COLO829 (cell line): ENCODE results near the gene MCEE.
"Not testable (repeated sequence)": the region's sequence is repeated elsewhere in the genome, so short reads cannot be mapped to it uniquely, and the experiment has no call there.

Experiments used
- DNase-seq: peaks from one replicate; pipeline ENCODE4 v3.0.0; 2012; ENCODE audit warnings: low spot score

The MCEE gene

GRCh38 chr2:71126957-71127356, 3.1 kb downstream of the MCEE start:
- no peak for DNase-seq

DNA sequence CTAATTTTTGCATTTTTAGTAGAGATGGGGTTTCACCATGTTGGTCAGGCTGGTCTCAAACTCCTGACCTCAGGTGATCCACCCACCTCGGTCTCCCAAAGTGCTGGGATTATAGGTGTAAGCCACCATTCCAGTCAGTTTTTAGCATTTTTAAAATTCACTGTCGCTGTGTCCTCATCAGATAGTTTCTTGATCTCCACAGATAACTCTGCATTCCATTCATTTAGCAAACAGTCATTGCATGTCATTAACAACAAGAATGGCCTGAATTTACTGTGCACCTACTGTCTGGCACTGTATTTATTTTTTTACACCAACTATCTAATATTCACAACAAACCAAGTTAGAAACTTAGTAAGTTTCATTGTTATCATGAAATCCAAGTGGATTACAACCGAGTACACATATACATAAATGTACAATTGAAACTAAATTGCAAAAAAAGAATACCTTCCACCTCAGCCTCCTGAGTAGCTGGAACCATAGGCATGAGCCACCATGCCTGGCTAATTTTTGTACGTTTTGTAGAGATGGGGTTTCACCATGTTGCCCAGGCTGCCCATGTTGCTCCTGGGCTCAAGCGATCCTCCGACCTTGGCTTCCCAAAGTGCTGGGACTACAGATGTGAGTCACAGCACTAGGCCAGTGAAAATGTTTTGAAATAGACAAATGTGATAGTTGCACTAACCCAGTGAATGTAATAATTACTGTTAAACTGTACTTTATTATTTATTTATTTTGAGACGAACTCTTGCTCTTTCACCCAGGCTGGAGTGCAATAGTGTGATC, 4.3 kb downstream of the MCEE start:
- DNase-seq, result no peak

- DNase-seq, result no peak
Measured at GRCh38 chr2:71122387-71123298, 7.4 kb downstream of the MCEE start.

DNA sequence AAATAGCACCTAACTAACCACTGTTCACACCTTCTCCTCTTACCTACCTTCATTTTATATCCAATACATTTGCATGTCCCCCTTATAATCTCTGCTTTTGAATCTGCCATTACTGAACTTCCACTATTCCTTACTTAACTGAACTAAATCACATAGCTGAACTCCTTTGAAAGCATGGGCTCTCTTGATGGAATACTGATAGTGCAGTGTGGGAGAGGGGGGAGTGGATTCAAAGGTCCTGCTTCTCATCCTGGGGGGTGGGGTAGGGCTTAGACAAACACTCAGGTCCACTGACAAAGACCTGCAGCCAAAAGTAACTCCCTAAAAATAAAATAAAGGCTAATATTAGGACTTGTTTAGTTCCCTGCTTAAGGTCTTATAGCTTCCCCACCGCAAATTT, 8.6 kb downstream of the MCEE start:
- DNase-seq, result no peak

DNA sequence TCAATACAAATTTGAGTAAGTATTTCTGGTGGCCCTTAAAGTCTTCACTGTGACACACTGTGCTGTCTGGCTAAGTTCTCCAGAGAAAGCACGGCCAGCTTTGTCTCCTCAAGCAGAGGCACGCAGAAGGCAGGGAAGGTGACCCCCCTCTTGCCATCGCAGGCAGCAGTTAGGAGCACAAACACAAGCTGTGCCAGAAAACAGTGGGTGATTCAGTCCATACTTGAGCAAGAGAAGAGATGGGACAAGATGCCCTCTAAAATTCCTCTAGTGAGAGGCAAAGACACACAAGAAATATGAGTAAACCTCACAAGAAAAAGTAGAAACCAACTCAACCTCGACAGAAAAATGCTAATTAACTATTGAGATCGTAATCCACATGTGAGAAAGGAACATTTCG, 9.8 kb downstream of the MCEE start:
- no peak for DNase-seq

GRCh38 chr2:71117063-71117462, 13.0 kb downstream of the MCEE start:
- DNase-seq, result no peak

DNA sequence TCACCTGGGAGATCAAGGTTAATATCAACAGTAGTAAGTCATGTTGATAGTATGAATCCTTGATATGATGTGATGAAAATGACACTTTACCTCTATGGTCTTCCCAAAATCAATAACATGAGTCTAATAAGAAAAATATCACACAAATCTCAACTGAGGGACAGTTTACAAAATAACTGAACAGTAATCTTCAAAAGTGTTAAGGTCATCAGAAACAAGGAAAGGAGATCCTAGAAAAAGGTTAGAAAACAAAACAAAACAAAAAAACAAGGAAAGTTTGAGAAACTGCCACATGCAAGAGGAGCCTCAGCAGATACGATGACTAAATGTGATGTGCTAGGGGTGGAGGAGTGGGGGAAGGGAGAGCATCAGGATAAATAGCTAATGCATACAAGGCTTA, 16.2 kb downstream of the MCEE start:
- DNase-seq, result no peak

GRCh38 chr2:71108091-71108490, 21.9 kb downstream of the MCEE start:
- DNase-seq, result no peak

DNA sequence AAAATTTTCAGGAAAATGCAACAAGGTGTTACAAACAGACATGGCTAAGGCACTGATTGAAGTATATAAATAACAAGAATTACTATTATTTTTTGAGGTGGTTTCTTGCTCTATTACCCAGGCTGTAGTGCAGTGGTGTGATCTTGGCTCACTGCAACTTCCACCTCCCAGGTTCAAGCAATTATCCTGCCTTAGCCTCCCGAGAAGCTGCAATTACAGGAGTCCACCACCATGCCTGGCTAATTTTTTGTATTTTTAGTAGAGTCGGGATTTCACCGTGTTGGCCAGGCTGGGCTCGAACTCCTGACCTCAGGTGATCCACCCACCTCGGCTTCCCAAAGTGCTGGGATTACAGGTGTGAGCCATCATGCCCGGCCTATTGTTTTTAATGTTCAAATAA, 23.6 kb downstream of the MCEE start:
- DNase-seq, result not testable (repeated sequence)

DNA sequence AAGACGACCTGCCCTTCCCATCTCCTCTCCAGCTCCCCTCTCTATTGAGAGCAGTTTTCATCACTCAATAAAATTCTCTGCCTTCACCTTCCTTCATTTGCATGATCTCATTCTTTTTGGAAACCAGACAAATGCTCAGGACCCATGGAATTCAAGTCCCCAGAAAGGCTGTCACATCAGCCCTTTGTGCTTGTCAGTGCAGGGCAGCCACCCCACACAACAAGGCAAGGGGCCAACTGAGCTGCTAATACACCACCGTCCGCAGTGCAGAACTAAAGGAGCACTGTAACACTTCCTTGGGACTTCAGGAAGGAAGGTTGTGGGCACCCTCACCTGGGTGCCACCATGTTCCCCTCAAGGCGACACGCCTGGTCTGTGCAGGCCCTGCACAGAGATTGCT, 26.2 kb downstream of the MCEE start:
- no peak for DNase-seq

DNA sequence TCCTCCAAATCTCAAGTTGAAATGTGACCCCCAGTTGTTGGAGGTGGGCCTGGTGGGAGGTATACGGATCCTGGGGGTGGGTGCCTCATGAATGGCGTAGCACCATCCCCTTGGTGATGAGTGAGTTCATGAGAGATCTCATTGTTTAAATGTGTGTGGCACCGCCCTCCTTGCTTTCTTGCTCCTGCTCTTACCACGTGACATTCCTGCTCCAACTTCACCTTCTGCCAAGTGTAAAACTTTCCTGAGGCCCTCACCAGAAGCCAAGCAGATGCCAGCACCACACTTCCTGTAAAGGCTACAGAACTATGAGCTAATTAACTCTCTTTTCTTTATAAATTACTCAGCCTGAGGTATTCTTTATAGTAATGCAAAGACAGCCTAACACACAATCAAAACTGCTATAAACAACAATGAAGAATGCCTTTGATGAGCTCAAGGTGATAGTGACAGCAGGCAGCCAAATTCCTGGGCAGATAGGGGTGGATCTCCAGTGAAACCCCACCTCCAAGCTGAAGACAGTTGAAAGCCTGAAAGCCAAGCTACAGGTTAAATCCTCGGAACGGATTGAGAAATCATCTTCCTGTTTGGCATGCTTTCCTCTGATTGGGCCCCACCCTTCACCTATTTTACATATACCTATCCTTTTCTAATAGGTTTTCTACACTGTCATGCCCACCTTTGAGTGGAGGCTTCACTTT, 26.9 kb downstream of the MCEE start:
- DNase-seq, result no peak

GRCh38 chr2:71101656-71102055, 28.4 kb downstream of the MCEE start:
- DNase-seq, result no peak

DNA sequence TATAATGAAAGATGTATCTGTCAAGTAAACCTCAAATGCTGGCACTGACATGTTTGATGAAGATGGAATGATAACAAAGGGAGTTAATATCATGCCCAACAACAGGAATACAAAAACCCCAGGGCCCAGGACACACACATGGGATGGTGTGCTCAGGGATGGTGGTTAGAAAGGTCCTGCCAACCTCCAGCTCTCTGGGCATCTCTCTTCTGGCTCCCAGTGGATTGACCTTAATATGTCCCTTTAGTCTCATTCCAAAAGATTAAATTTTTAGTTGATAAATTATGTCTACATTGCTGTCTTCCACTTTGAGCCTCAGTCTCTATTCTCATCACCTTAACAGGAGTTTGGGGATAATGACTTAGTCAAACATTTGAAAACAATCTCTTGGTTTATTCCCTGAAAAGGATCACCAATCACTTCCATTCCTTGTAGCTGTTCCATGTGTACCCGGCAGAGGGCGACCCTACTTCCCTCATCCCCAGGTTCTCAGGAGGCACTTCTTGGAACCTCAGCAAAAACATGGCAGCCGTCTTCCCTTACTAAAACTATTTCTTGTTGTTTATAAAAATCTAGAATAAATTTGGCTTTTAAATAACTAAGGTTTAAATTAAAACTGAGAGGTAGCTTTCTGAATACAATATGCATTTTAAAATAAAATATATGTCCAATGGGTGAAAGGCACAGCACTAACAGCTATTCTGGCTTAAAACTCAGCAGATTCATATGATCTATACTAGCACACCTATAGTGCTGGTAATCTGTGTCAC, 29.6 kb downstream of the MCEE start:
- peak; percentile 74 for DNase-seq

DNA sequence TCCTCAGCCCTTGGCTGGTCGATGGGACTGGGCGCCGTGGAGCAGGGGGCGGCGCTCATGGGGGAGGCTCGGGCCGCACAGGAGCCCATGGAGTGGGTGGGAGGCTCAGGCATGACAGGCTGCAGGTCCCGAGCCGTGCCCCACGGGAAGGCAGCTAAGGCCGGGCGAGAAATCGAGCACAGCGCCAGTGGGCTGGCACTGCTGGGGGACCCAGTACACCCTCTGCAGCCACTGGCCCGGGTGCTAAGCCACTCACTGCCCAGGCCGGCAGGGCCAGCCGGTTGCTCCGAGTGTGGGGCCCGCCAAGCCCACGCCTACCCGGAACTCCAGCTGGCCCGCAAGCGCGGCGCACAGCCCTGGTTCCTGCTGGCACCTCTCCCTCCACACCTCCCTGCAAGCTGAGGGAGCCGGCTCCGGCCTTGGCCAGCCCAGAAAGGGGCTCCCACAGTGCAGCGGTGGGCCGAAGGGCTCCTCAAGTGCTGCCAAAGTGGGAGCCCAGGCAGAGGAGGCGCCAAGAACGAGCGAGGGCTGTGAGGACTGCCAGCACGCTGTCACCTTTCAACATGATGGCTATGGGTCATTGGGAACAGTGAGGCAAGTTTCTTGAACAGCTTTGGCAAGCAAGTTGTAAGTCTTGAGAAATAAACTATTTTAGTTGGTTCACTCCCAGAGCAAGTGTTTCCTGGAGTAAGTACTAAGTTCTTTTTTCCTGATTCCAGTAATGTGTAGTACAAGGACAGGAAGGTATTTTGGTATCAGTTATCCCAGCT, 37.4 kb downstream of the MCEE start:
- not testable (repeated sequence) for DNase-seq

DNA sequence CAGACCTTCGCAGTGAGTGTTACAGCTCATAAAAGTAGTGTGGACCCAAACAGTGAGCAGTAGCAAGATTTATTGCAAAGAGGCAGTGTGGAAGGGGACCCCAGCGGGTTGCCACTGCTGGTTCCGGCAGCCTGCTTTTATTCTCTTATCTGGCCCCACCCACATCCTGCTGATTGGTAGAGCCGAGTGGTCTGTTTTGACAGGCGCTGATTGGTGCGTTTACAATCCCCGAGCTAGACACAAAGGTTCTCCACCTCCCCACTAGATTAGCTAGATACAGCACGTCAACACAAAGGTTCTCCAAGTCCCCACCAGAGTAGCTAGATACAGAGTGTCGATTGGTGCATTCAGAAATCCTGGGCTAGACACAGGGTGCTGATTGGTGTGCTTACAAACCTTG, 38.2 kb downstream of the MCEE start:
- DNase-seq, result not testable (repeated sequence)

DNA sequence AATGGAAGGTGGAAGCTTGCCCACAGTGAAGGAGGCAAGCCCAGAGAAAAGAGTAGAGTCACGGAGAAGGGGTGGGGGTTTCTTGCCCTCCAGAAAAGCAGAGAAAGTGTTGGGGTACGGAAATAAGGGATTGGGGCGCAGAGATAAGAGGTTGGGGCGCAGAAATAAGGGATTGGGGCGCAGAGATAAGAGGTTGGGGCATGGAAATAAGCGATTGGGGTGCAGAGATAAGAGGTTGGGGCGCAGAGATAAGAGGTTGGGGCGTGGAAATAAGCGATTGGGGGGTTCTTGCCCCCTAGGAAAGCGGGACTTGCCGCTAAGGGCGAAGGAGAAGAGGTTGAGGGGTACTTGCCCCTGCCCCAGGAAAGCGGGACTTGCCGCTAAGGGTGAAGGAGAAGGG, 40.6 kb downstream of the MCEE start:
- DNase-seq, result not testable (repeated sequence)

DNA sequence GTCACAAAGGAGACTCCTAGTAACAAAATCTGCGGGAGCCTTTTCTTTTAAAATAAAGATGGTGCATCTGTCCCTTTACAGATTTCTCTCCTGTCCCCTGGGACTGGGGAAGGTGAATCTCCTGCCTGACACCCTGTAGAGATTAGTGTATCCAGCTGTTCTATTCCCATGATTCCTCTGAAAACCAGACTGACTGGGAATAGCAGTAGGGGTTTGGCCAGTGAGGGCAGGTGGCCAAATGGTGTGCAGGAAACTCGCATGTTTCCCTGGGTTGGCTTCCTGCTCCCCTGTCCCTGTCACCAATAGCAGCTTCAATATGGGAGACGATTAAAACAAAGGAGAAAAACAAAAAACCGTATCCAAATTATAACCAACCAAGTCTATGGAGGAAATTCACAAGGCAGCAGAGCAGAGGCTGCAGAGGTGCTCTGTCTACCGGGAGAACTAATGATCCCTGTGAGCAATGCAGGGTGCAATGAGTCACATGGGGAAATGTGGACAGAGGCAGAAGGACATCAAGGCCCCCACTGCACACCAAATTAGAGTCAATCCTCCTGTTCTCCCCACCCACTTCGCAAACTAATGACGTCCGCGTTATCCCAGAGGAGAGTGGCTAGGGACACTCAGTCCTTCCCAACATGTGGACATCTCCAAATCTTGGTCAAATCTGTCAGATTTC, 44.6 kb downstream of the MCEE start:
- DNase-seq, result not testable (repeated sequence)

DNA sequence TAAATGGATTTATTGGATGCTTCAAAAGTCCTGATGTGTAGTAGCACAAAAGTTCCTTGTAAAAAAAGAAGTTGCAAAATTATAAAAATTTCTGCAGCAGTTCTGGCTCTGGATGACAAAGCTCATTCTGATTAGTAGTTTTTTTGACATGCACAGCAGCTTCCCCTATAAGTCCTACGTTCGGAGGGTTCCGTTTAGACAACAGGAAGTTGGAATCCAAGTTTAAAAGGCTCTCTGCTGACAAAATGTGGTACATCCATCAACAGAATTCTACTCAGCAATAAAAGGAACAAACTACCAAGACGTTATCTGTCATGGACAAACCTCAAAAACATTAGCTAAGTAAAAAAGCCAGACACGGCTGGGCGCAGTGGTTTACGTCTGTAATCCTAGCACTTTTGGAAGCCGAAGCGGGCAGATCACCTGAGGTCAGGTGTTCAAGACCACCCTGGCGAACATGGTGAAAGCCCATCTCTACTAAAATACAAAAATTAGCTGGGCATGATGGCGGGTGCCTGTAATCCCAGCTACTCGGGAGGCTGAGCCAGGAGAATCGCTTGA, 46.2 kb downstream of the MCEE start:
- not testable (repeated sequence) for DNase-seq

DNA sequence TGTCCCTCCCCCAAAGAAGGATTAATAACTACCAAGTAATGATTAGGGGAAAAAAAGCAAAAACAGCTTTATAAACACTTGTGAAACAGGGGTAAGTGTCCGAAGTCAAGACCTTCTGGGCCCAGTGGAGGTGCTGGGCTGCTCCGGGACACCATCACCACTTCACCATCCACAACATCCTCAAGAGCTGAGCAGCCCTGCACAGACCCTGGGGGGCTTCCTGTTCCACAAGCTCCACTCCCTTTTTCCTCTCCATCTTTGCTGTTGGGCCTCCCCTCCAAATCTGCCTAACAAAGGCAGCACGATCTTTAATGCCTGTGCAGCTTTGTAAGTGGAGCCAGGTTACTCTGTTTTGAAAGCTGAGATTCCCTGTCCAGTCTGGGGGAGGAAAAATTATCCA, 46.7 kb downstream of the MCEE start:
- not testable (repeated sequence) for DNase-seq
